NCI-H82 (cell line): ENCODE results near the gene HIF1AN.

Source experiments
- DNase-seq: peaks from one replicate; lab custom pipeline; 2025; lab: John Stamatoyannopoulos, UW

Gene HIF1AN

GRCh38 chr10:100522107-100522801 is 13.5 kb upstream of the HIF1AN start:
- DNase-seq: no peak

GRCh38 chr10:100522945-100523344 is 12.8 kb upstream of the HIF1AN start:
- no peak for DNase-seq

- no peak for DNase-seq
Measured at GRCh38 chr10:100524206-100524605, 11.5 kb upstream of the HIF1AN start.

- peak; percentile 2 for DNase-seq
Measured at GRCh38 chr10:100524638-100525037, 11.1 kb upstream of the HIF1AN start.

GRCh38 chr10:100528123-100528886 is 7.4 kb upstream of the HIF1AN start:
- DNase-seq: no peak

- peak; percentile 45 for DNase-seq
Measured at GRCh38 chr10:100528921-100529474, 6.7 kb upstream of the HIF1AN start.

- DNase-seq: peak; percentile 87
Measured at GRCh38 chr10:100529475-100530298, 6.1 kb upstream of the HIF1AN start, which contains the start of gene NDUFB8. Gene NDUFB8, minus strand, starts transcription at chr10:100529871. Its CDS starts 20 bp downstream, at chr10:100529851.

GRCh38 chr10:100531761-100532160 is 4.0 kb upstream of the HIF1AN start:
- DNase-seq: no peak

GRCh38 chr10:100534726-100535125 is 1.0 kb upstream of the HIF1AN start:
- DNase-seq: peak; percentile 85

GRCh38 chr10:100535338-100535714 is 417 bp upstream of the HIF1AN start:
- DNase-seq: no peak

GRCh38 chr10:100537475-100537874 is 1.7 kb downstream of the HIF1AN start:
- DNase-seq: no peak

GRCh38 chr10:100544950-100545349 is 9.2 kb downstream of the HIF1AN start:
- DNase-seq: no peak

GRCh38 chr10:100551196-100551595 is 15.5 kb downstream of the HIF1AN start:
- no peak for DNase-seq

- no peak for DNase-seq
Measured at GRCh38 chr10:100551738-100552137, 16.0 kb downstream of the HIF1AN start.

- no peak for DNase-seq
Measured at GRCh38 chr10:100553929-100554328, 18.2 kb downstream of the HIF1AN start.

GRCh38 chr10:100554902-100555301 is 19.2 kb downstream of the HIF1AN start:
- DNase-seq: no peak

- no peak for DNase-seq
Measured at GRCh38 chr10:100560248-100560647, 24.5 kb downstream of the HIF1AN start.

GRCh38 chr10:100561005-100561404 is 25.3 kb downstream of the HIF1AN start:
- no peak for DNase-seq

GRCh38 chr10:100562008-100562672 is 26.4 kb downstream of the HIF1AN start:
- peak; percentile 87 for DNase-seq

- DNase-seq: no peak
Measured at GRCh38 chr10:100565206-100565985, 29.7 kb downstream of the HIF1AN start.

- no peak for DNase-seq
Measured at GRCh38 chr10:100566561-100566960, 30.8 kb downstream of the HIF1AN start.
